Fibroblast of pulmonary artery (primary cell): ENCODE measurements around the gene NOS1.

Experiments
- DNase-seq: peaks from one replicate; pipeline ENCODE4 v3.0.0-alpha.2; 2010; ENCODE audit warnings: low read depth
- H3K4me3 ChIP-seq: replicated peaks from 2 replicates; pipeline ENCODE4 v1.5.1; 2011; ENCODE audit warnings: low read depth, mild to moderate bottlenecking, control low read depth, low read length, moderate library complexity
- TF ChIP-seq, protein P1 (sequence below): IDR thresholded peaks from 2 replicates; pipeline ENCODE4 v1.5.1; 2011; ENCODE audit warnings: mild to moderate bottlenecking, control low read depth, low read length, inconsistent platforms; ENCODE audit errors: missing control alignments

Gene NOS1

GRCh38 chr12:117367006-117367638 is 5.7 kb upstream of the NOS1 start:
- peak; percentile 76 for DNase-seq
- TF ChIP-seq, protein P1, sequence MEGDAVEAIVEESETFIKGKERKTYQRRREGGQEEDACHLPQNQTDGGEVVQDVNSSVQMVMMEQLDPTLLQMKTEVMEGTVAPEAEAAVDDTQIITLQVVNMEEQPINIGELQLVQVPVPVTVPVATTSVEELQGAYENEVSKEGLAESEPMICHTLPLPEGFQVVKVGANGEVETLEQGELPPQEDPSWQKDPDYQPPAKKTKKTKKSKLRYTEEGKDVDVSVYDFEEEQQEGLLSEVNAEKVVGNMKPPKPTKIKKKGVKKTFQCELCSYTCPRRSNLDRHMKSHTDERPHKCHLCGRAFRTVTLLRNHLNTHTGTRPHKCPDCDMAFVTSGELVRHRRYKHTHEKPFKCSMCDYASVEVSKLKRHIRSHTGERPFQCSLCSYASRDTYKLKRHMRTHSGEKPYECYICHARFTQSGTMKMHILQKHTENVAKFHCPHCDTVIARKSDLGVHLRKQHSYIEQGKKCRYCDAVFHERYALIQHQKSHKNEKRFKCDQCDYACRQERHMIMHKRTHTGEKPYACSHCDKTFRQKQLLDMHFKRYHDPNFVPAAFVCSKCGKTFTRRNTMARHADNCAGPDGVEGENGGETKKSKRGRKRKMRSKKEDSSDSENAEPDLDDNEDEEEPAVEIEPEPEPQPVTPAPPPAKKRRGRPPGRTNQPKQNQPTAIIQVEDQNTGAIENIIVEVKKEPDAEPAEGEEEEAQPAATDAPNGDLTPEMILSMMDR: peak; percentile 89
- H3K4me3 ChIP-seq: no peak overlapping the region

DNA sequence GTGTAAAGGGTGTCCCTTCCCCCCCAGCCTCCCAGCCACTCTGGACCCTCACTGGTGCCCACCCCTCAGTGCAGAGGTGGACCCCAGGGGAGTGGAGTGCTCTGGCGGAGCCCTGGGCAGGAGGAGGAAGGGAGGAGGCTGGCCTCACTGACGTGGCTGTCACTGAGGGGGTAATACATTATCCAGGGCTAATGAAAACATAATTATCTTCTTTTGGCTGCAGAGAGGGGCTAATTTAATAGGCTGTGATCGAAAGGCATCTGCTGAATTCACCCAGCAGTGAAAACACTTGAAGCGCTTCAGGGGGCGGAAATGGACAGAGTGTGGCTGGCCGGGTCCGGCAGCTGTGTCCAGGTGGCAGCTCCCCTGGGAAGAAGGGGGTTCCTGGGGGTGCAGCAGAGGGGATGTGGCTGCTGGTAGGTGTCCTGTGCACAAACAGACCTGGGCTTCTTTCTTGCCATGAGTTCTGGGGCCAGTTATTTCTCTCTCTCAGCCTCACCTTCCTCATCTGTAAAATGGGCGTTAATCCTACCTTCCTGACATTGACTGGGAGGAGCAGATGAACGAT is 3.7 kb upstream of the NOS1 start:
- DNase-seq: no peak
- TF ChIP-seq, protein P1: no peak
- no peak overlapping the region for H3K4me3 ChIP-seq

GRCh38 chr12:117363953-117364486 is 2.6 kb upstream of the NOS1 start:
- TF ChIP-seq, protein P1: no peak
- H3K4me3 ChIP-seq: no peak overlapping the region
- no peak for DNase-seq

DNA sequence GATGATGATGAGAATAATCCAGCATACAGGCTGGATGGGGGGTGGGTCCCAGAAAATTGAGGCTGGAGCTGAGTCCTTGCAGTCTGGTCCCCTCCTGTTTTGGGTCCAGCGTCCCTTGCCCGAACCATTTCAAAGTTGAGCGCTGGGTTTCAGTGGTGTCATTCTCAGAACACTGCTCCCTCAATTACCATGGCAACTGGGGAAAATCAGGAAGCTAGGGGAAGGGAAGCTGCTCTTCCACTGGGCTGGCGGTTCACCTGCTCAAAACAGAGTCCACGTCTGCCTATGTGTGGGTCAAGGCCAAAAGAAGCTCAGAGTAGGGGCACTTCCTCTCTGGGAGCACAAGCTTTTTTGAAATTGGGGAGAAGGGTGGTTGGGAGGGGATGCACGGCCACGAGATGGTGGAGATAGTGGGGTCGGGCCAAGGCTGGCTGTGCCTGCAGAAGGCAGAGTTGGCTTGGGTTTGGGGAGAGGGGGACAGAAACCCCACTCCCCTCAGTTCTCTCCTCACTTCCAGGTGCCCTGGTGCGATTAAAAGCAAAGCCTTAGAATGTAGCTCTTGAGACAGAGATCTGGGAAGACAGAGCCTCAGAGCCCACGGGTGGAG is 1.7 kb upstream of the NOS1 start:
- DNase-seq: no peak
- TF ChIP-seq, protein P1: no peak
- H3K4me3 ChIP-seq: no peak overlapping the region

DNA sequence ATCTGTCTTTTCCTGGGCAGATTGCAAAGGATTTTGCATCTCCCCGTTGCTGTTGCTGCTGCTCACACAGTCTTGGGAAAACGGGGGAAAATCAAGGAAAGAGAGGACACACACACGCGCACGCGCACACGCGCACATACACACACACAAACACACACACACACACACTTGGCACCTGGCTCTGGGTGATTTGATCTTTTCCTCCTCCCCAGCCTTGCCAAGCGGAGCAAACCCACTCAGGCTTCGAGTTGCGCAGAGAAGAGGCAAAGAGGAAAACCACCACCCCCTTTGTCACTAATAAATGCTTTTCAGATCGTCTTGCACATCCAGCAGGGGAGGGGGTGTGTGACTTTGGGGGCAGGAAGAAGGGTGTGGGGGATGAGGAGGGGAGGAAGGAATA is 965 bp upstream of the NOS1 start:
- DNase-seq: no peak
- TF ChIP-seq, protein P1: no peak
- H3K4me3 ChIP-seq: no peak overlapping the region

DNA sequence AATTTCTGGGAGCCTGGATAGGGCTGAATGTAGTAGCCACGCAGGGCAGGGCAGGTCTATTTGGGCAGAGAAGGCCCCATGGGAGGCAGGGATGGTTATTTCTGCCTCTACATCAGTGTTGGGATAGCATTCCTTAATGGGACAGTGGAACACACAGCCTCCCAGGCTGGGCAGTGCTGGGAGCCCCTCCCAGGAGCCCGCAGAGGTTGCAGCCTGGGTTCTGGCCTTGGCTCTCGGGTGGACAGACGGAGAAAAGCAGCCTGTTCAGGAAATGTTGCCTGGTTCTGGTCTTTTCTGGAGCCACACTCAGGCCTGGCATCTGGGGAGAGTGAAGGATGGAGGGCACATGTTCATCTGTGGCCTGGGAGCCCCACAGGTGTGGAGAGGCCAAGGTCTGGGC is 479 bp upstream of the NOS1 start:
- no peak overlapping the region for H3K4me3 ChIP-seq
- DNase-seq: no peak
- TF ChIP-seq, protein P1: no peak
